Lower leg skin (tissue), 4 donors: ENCODE results near the gene ZMYND8. TPM values are rescaled to one million over a fixed set of nuclear protein-coding genes. Genes with fewer than 3 reads are reported as not detected.

Experiments
- DNase-seq, 2 donors: peaks; one replicate each; pipeline ENCODE4 v3.0.0-alpha.2; 2019; ENCODE audit warnings: low spot score in 2 of 2
- H3K4me3 ChIP-seq: fragments of 200-600 bp; sonication (generic); 2 replicates; pipeline ENCODE4 v1.5.1; 2017; ENCODE audit warnings: mild to moderate bottlenecking, low read depth; ENCODE audit not compliant: poor library complexity, severe bottlenecking
- POLR2A ChIP-seq, 2 donors: fragments of 450-650 bp; IDR thresholded peaks; one replicate each; pipeline ENCODE4 v1.6.1; 2016 to 2017; ENCODE audit warnings: antibody characterized with exemption in 2 of 2, mild to moderate bottlenecking in 1 of 2, moderate library complexity in 1 of 2
- WGBS, 2 donors: methylation state at CpG; one replicate each; pipeline ENCODE4 v1.1.5; 2018; 5-methylcytosine and 5-hydroxymethylcytosine counted together
- intact Hi-C: fragments of 100-400 bp; cut with DNase I; formaldehyde crosslinking; loops from one replicate; pipeline ENCODE4 v1.15.0; 2023; ENCODE audit warnings: low total_unique reads
- total RNA-seq, 4 donors: library from RNA; depleted of rRNA; stranded (reverse); fragments of >200 nt; gene quantifications; one replicate each; pipeline ENCODE4 v1.1.0, GENCODE V29; 2016
- TF ChIP-seq, protein P1 (sequence below), 3 donors: fragments of 450-650 bp; IDR thresholded peaks; one replicate each; pipeline ENCODE4 v1.5.1; 2016; ENCODE audit warnings: antibody characterized with exemption in 3 of 3, mild to moderate bottlenecking in 3 of 3, moderate library complexity in 2 of 3

The ZMYND8 gene
- total RNA-seq, 4 donors from 2014 or later = 42.2 to 79.0 (median 65.4) TPM

DNA sequence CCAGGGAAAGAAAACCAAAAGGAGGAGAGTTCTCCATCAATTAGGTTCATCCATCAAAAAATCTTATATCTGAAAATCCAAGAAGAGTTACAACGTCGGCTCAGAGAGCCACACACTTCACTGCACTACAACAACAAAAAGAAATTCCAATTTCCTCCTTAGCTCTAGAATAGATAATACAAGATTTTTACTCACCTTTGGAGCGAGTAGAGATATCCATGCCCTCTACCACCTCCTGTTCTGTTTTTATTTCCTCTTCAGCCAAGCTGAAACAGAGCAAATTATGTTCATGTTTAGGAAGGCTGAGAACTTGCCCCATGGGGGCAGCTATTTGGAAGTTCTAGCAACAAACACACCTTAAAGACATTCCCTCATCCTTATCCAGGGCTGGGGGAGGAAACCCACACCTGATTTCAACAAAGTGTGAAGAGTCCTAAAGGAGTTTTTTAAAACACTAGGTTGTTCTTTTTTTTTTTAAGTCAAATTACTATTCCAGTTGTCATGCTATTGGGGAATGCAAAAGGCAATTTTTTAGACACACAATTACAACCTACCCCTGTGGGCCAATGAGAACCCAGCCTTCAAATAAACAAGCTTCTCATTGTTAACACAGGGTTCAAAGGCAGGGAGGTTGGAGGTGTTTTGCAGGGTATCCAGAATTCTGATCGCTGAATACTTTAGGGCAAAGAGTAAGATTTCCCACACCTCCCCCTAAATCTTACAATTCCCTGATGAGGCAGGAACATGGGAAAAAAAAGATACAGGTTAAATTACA, 8.7 kb downstream of the ZMYND8 start:
- 78 to 84% methylated on average over 4 of the region's 4 CpGs for WGBS, 2 donors
- H3K4me3 ChIP-seq = no peak overlapping the region
- intact Hi-C loops = no loop called here
- TF ChIP-seq POLR2A (IDR thresholded peaks at IDR 0.05) = no peak
- TF ChIP-seq, protein P1, sequence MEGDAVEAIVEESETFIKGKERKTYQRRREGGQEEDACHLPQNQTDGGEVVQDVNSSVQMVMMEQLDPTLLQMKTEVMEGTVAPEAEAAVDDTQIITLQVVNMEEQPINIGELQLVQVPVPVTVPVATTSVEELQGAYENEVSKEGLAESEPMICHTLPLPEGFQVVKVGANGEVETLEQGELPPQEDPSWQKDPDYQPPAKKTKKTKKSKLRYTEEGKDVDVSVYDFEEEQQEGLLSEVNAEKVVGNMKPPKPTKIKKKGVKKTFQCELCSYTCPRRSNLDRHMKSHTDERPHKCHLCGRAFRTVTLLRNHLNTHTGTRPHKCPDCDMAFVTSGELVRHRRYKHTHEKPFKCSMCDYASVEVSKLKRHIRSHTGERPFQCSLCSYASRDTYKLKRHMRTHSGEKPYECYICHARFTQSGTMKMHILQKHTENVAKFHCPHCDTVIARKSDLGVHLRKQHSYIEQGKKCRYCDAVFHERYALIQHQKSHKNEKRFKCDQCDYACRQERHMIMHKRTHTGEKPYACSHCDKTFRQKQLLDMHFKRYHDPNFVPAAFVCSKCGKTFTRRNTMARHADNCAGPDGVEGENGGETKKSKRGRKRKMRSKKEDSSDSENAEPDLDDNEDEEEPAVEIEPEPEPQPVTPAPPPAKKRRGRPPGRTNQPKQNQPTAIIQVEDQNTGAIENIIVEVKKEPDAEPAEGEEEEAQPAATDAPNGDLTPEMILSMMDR (IDR thresholded peaks at IDR 0.05) = no peak
- no peak for DNase-seq

GRCh38 chr20:47346172-47346571, 10.3 kb downstream of the ZMYND8 start:
- TF ChIP-seq POLR2A (IDR thresholded peaks at IDR 0.05) = no peak
- TF ChIP-seq, protein P1 (IDR thresholded peaks at IDR 0.05) = no peak
- intact Hi-C loops = no loop called here
- no peak for DNase-seq
- WGBS, 2 donors = 96% methylated on average over 3 of the region's 3 CpGs
- H3K4me3 ChIP-seq = no peak overlapping the region

GRCh38 chr20:47345214-47345613, 11.3 kb downstream of the ZMYND8 start:
- 88 to 97% methylated on average over 7 of the region's 7 CpGs for WGBS, 2 donors

DNA sequence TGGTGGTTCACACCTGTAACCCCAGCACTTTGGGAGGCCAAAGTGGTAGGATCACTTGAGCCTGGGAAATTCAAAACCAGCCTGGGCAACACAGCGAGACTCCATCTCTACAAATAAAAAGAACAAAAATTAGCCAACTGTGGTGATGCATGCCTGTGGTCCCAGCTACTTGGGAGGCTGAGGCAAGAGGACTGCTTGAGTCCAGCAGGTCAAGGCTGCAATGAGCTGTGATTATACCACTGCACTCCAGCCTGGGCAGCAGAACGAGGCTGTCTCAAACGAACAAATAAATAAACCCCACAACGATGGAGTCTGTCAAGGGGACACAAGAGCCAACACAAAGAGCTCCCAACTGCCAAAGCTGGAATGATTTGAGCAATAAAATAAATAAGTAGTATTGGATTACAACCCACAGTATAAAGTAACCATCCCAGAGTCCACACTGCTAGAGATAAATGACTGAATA, 13.5 kb downstream of the ZMYND8 start:
- 64 to 75% methylated on average over 4 of the region's 4 CpGs for WGBS, 2 donors
- TF ChIP-seq, protein P1 (IDR thresholded peaks at IDR 0.05) = no peak
- no peak for TF ChIP-seq POLR2A (IDR thresholded peaks at IDR 0.05)
- no peak for DNase-seq
- intact Hi-C loops = no loop called here
- H3K4me3 ChIP-seq = no peak overlapping the region

More at GRCh38 chr20:47345214-47345613, 11.3 kb downstream of the ZMYND8 start:
- TF ChIP-seq, protein P1 (IDR thresholded peaks at IDR 0.05) = no peak
- no peak for TF ChIP-seq POLR2A (IDR thresholded peaks at IDR 0.05)
- no peak for DNase-seq
- intact Hi-C loops = no loop called here
- H3K4me3 ChIP-seq = no peak overlapping the region

DNA sequence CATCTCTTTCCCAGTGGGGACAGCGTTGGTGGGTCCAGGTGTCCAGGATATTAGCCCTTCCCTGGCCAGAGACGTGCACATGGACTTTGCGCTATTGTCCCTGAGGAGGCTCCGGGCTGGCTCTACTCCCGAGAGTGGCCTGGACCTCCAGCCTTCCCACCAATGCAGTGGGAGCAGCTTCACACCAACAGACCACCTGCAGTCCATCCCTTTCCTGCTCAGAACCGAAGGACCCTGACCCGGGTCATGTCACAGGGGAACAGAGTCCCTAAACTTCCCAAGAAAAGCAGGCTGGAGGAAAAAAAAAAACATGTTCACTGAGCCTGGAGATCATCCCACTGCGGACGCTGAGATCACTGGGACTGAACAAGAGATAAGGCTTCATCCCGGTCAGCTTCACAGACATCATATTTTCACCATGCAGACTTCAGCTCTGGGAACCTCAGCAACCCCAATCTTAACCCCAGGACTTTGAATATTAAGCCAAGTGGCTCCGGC, 18.3 kb downstream of the ZMYND8 start:
- intact Hi-C loops = no loop called here
- no peak for DNase-seq
- WGBS, 2 donors = 86 to 90% methylated on average over 11 of the region's 11 CpGs
- no peak overlapping the region for H3K4me3 ChIP-seq
- no peak for TF ChIP-seq POLR2A (IDR thresholded peaks at IDR 0.05)

DNA sequence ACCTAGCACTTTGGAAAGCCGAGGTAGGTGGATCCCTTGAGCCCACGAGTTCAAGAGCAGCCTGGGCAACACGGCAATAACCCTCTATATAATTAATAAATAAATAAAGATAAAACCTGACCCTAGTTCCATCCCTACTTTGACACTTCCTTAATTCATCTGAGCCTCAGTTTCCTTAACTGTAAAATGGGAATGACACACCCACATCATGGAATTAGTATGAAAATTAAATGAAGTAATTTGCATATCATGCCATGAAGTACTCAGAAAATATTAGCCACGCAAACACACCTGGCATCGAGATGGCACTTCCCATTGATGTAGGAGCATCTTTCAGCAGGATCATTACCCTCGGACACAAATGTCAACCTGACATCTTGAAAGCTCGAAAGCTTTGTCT, 19.1 kb downstream of the ZMYND8 start:
- TF ChIP-seq POLR2A (IDR thresholded peaks at IDR 0.05) = no peak
- TF ChIP-seq, protein P1 (IDR thresholded peaks at IDR 0.05) = no peak
- WGBS, 2 donors = 94 to 95% methylated on average over 7 of the region's 7 CpGs
- H3K4me3 ChIP-seq = no peak overlapping the region
- DNase-seq = no peak
- intact Hi-C loops = no loop called here
